IMR-90 (cell line): Measurements from ENCODE around the gene SLC9B1. TPM values are rescaled to one million over a fixed set of nuclear protein-coding genes. Genes with fewer than 3 reads are reported as not detected.

Experiments used
- ATAC-seq: fragments of 200-7000 bp; cut with Tn5 transposase; 2 replicates; pipeline ENCODE4 v1.9.1; 2020; ENCODE audit warnings: low read depth, mild to moderate bottlenecking, moderate library complexity
- BruUV-seq: library from RNA; stranded (reverse); fragments of 400-500 nt; replicated peaks from 2 replicates; lab custom pipeline; 2021; lab: Mats Ljungman, UMichigan
- CTCF ChIA-PET: fragments of 300-600 bp; formaldehyde crosslinking; extraction: SDS; loops from one replicate; lab custom pipeline; 2021; ENCODE audit warnings: antibody characterized with exemption; lab: Yijun Ruan, JAX
- POLR2A ChIA-PET: fragments of 300-600 bp; sonication (Branson Sonifier 250); formaldehyde crosslinking; loops from one replicate; lab custom pipeline; 2022; ENCODE audit warnings: antibody characterized with exemption; ENCODE audit not compliant: unreplicated experiment; lab: Charles Lee
- DNase-seq: peaks from one replicate; pipeline ENCODE4 v3.0.0; 2013
- H2AFZ ChIP-seq: replicated peaks from 2 replicates; pipeline ENCODE3; 2013; ENCODE audit warnings: low read length, mild to moderate bottlenecking; ENCODE audit not compliant: poor library complexity
- H2AK5ac ChIP-seq: 2 replicates; pipeline ENCODE4 v1.6.1; 2013; ENCODE audit warnings: low read depth, low read length, inconsistent platforms
- H2AK9ac ChIP-seq: replicated peaks from 2 replicates; pipeline ENCODE3; 2013; ENCODE audit warnings: mild to moderate bottlenecking, low read depth, low read length, moderate library complexity; ENCODE audit not compliant: poor library complexity
- H2BK120ac ChIP-seq: 2 replicates; pipeline ENCODE4 v1.6.1; 2013; ENCODE audit warnings: low read depth, low read length, inconsistent platforms
- H2BK15ac ChIP-seq: 3 replicates; pipeline ENCODE4 v1.6.1; 2013; ENCODE audit warnings: low read depth, low read length, inconsistent platforms
- H2BK20ac ChIP-seq: 2 replicates; pipeline ENCODE4 v1.6.1; 2013; ENCODE audit warnings: low read depth, mild to moderate bottlenecking, inconsistent platforms, low read length, moderate library complexity
- H2BK5ac ChIP-seq: 2 replicates; pipeline ENCODE4 v1.6.1; 2013; ENCODE audit warnings: mild to moderate bottlenecking, low read depth, low read length, inconsistent platforms; ENCODE audit not compliant: poor library complexity, severe bottlenecking
- H3K14ac ChIP-seq: replicated peaks from 2 replicates; pipeline ENCODE4 v1.6.1; 2013; ENCODE audit warnings: low read depth, low read length, inconsistent platforms
- H3K18ac ChIP-seq: 2 replicates; pipeline ENCODE4 v1.6.1; 2013; ENCODE audit warnings: low read depth, low read length, control low read depth
- H3K23ac ChIP-seq: 2 replicates; pipeline ENCODE4 v1.6.1; 2013; ENCODE audit warnings: low read depth, low read length, inconsistent platforms
- H3K27ac ChIP-seq: 2 replicates; pipeline ENCODE4 v1.5.1; 2013; ENCODE audit warnings: mild to moderate bottlenecking, control low read depth, low read length; ENCODE audit not compliant: insufficient read depth
- H3K27me3 ChIP-seq: 2 replicates; pipeline ENCODE4 v1.6.1; 2013; ENCODE audit warnings: low read length; ENCODE audit not compliant: control insufficient read depth, insufficient read depth
- H3K36me3 ChIP-seq: 2 replicates; pipeline ENCODE4 v1.6.1; 2013; ENCODE audit warnings: low read length, mixed read lengths; ENCODE audit not compliant: control insufficient read depth, insufficient read depth
- H3K4ac ChIP-seq: 2 replicates; pipeline ENCODE4 v1.6.1; 2013; ENCODE audit warnings: low read depth, low read length, inconsistent platforms
- H3K4me1 ChIP-seq: 2 replicates; pipeline ENCODE4 v1.6.1; 2013; ENCODE audit warnings: low read length, mixed read lengths; ENCODE audit not compliant: control insufficient read depth, insufficient read depth
- H3K4me2 ChIP-seq: 2 replicates; pipeline ENCODE4 v1.6.1; 2013; ENCODE audit warnings: low read depth, mild to moderate bottlenecking, control low read depth, low read length, moderate library complexity
- H3K4me3 ChIP-seq: 2 replicates; pipeline ENCODE4 v1.5.1; 2013; ENCODE audit warnings: low read depth, mild to moderate bottlenecking, control low read depth, low read length, moderate library complexity; ENCODE audit not compliant: insufficient read depth
- H3K56ac ChIP-seq: 2 replicates; pipeline ENCODE4 v1.6.1; 2013; ENCODE audit warnings: low read length, inconsistent platforms; ENCODE audit not compliant: insufficient read depth; ENCODE audit errors: extremely low read depth
- H3K79me1 ChIP-seq, 2 experiments: 2 replicates each; pipeline ENCODE4 v1.6.1; 2013; ENCODE audit warnings: low read length in 2 of 2, inconsistent platforms in 1 of 2, low read depth in 1 of 2
- H3K9ac ChIP-seq: 2 replicates; pipeline ENCODE4 v1.6.1; 2013; ENCODE audit warnings: low read depth, low read length, control low read depth
- H3K9me1 ChIP-seq: 2 replicates; pipeline ENCODE4 v1.6.1; 2013; ENCODE audit warnings: low read length, inconsistent platforms; ENCODE audit not compliant: insufficient read depth
- H3K9me3 ChIP-seq: 2 replicates; pipeline ENCODE4 v1.6.1; 2013; ENCODE audit warnings: low read length; ENCODE audit not compliant: control insufficient read depth, insufficient read depth
- H4K20me1 ChIP-seq: 2 replicates; pipeline ENCODE4 v1.6.1; 2013; ENCODE audit warnings: low read length, inconsistent platforms; ENCODE audit not compliant: insufficient read depth
- H4K5ac ChIP-seq: 2 replicates; pipeline ENCODE4 v1.6.1; 2013; ENCODE audit warnings: mild to moderate bottlenecking, low read depth, low read length, control low read depth
- H4K8ac ChIP-seq, 2 experiments: 2 replicates each; pipeline ENCODE4 v1.6.1; 2013; ENCODE audit warnings: low read depth in 2 of 2, low read length in 2 of 2, control low read depth in 1 of 2, inconsistent platforms in 1 of 2
- H4K91ac ChIP-seq: 2 replicates; pipeline ENCODE4 v1.6.1; 2013; ENCODE audit warnings: low read depth, low read length, inconsistent platforms; ENCODE audit not compliant: insufficient read depth
- CEBPB ChIP-seq: IDR thresholded peaks from 2 replicates; pipeline ENCODE4 v1.6.1; 2012; ENCODE audit warnings: low read depth, low read length, improper control_type of control experiment
- FOS ChIP-seq: fragments of 150-350 bp; IDR thresholded peaks from 2 replicates; pipeline ENCODE4 v1.6.1; 2016; ENCODE audit warnings: low read depth, low read length
- MXI1 ChIP-seq: IDR thresholded peaks from 2 replicates; pipeline ENCODE4 v1.6.1; 2012; ENCODE audit warnings: low read depth, mild to moderate bottlenecking, low read length, moderate library complexity, borderline replicate concordance
- SMC3 ChIP-seq: fragments of 150-350 bp; IDR thresholded peaks from 2 replicates; pipeline ENCODE4 v1.6.1; 2016; ENCODE audit warnings: low read depth, mild to moderate bottlenecking, antibody characterized with exemption, low read length, moderate library complexity
- WGBS, 2 experiments: methylation state at CpG; one replicate each; pipeline versions ENCODE4 v1.1.5 to v1.1.7; 2013; ENCODE audit warnings: missing lambda C conversion rate in 2 of 2; ENCODE audit not compliant: insufficient read length in 1 of 2; ENCODE audit errors: extremely low coverage in 2 of 2; 5-methylcytosine and 5-hydroxymethylcytosine counted together
- dilution Hi-C: fragments of 300-500 bp; cut with HindIII; formaldehyde crosslinking; loops from one replicate; pipeline ENCODE4 v1.14.3; 2018; ENCODE audit warnings: low sequenced_read_pairs; ENCODE audit not compliant: unreplicated experiment
- in situ Hi-C: fragments of 300-500 bp; cut with MboI; formaldehyde crosslinking; loops from 3 replicates; pipeline ENCODE4 v1.14.3; 2019; ENCODE audit warnings: low sequenced_read_pairs, inconsistent platforms, mixed read lengths
- intact Hi-C: fragments of 100-400 bp; cut with micrococcal nuclease; formaldehyde crosslinking; loops from 2 replicates; pipeline ENCODE4 v1.10.0; 2022
- polyA plus RNA-seq, 3 experiments: library from polyadenylated mRNA; depleted of rRNA; stranded (reverse); fragments of >200 nt; gene quantifications; 2 replicates each; pipeline ENCODE4 v1.2.3, GENCODE V29; 2012; ENCODE audit warnings: low replicate concordance in 1 of 3
- total RNA-seq: library from RNA; depleted of rRNA; stranded (reverse); fragments of >200 nt; gene quantifications from 2 replicates; pipeline ENCODE4 v1.2.3, GENCODE V29; 2012

Gene SLC9B1
- total and polyA plus RNA-seq, 2 of the 4 experiments (the other 2 are of a cell fraction) = 0.07 to 0.18 TPM

GRCh38 chr4:102988429-102989020, 31.0 kb downstream of the SLC9B1 start:
- Histone ChIP-seq H2BK15ac (no peak overlapping the region), H2AK5ac (no peak overlapping the region), H3K4me2 (no peak overlapping the region), H4K5ac (no peak overlapping the region), H3K4me3 (no peak overlapping the region), H3K27me3 (no peaks in the 10 kb centered on the region), H3K9me1 (no peaks in the 10 kb centered on the region), H3K4me1 (no peaks in the 10 kb centered on the region), H3K36me3 (no peaks in the 10 kb centered on the region), H3K9ac (no peak overlapping the region), H4K20me1 (no peaks in the 10 kb centered on the region), H2AK9ac (no peak overlapping the region), H2AFZ (no peak overlapping the region), H3K56ac (no peak overlapping the region), H3K23ac (no peak overlapping the region), H3K18ac (no peak overlapping the region), H3K79me1 (no peaks in the 10 kb centered on the region), H3K14ac (no peak overlapping the region), H4K8ac (no peak overlapping the region), H3K4ac (no peak overlapping the region), H2BK120ac (no peak overlapping the region), H2BK20ac (no peak overlapping the region), H2BK5ac (no peak overlapping the region), H3K27ac (no peak overlapping the region), H4K91ac (no peak overlapping the region), H3K9me3 (no peaks in the 10 kb centered on the region)
- intact Hi-C loops (no loop called here), in situ Hi-C loops (no loop called here), dilution Hi-C loops (no loop called here)
- ATAC-seq (no peak), DNase-seq (no peak)
- ChIA-PET CTCF (no interaction called here), POLR2A (no interaction called here)
- no CpG with 5 or more reads among the region's 1 CpG for WGBS, 2 experiments
- TF ChIP-seq MXI1 = no peak
- TF ChIP-seq SMC3 = no peak
- TF ChIP-seq CEBPB = no peak
- TF ChIP-seq FOS = no peak
- no TSS peak for BruUV-seq
